Measurements from ENCODE around the gene NME1.

Gene NME1

GRCh38 chr17:51203838-51204237 lies 50.5 kb downstream of the NME1 start:
- TF ChIP-seq GATA2 (IDR thresholded peaks at IDR 0.05; ENCODE audit: low read depth, low read length) (peak; percentile 61; the same call in 1 of the 2 replicates), GATA3 (IDR thresholded peaks at IDR 0.05; ENCODE audit: low read depth, low read length) (peak; percentile 53; the same call in 1 of the 2 replicates)

Measured in SH-SY5Y (cell line).